Tibial artery (tissue), 4 donors: ENCODE results near the gene DOCK8.

Experiments used
- DNase-seq, 2 donors: peaks; one replicate each; pipeline ENCODE4 v3.0.0-alpha.2; 2019
- H3K27ac ChIP-seq, 2 donors: fragments of 200-600 bp; sonication (generic) in 1 of 2; 1 replicate in 1 of 2; 2 replicates in 1 of 2; pipeline ENCODE4 v1.5.1; 2018 to 2019; ENCODE audit warnings: mild to moderate bottlenecking in 1 of 2
- H3K27me3 ChIP-seq, 2 donors: fragments of 200-600 bp; sonication (generic) in 1 of 2; one replicate each; pipeline versions ENCODE4 v1.5.1 to v1.6.0; 2016 to 2019
- H3K36me3 ChIP-seq, 3 donors: fragments of 200-600 bp; sonication (generic) in 2 of 3; one replicate each; pipeline ENCODE4 v1.5.1; 2016 to 2019; ENCODE audit warnings: mild to moderate bottlenecking in 2 of 3
- H3K4me1 ChIP-seq, 4 donors: fragments of 200-600 bp; sonication (generic) in 2 of 4; 1 replicate in 3 of 4; 2 replicates in 1 of 4; pipeline ENCODE4 v1.5.1; 2016 to 2019
- H3K4me3 ChIP-seq, 2 donors: fragments of 200-600 bp; sonication (generic) in 1 of 2; 1 replicate in 1 of 2; 2 replicates in 1 of 2; pipeline ENCODE4 v1.5.1; 2018 to 2019; ENCODE audit warnings: mild to moderate bottlenecking in 2 of 2
- H3K9me3 ChIP-seq, 3 donors: fragments of 200-600 bp; sonication (generic) in 1 of 3; one replicate each; pipeline ENCODE4 v1.5.1; 2016 to 2019
- CTCF ChIP-seq, 2 experiments: fragments of 200-600 bp in 1 of 2; fragments of 450-650 bp in 1 of 2; IDR thresholded peaks; one replicate each; pipeline ENCODE4 v1.5.1; 2017 to 2019; ENCODE audit warnings: antibody characterized with exemption in 2 of 2, mild to moderate bottlenecking in 1 of 2, moderate library complexity in 1 of 2
- intact Hi-C: fragments of 100-400 bp; cut with DNase I; formaldehyde crosslinking; loops from one replicate; pipeline ENCODE4 v1.15.0; 2023; ENCODE audit warnings: low total_unique reads

Gene DOCK8

GRCh38 chr9:389758-390157 lies 175.1 kb downstream of the DOCK8 start:
- Histone ChIP-seq H3K4me1 (peaks cover 0 to 7% (median 2%) of the 10 kb centered on the region in 4 donors), H3K4me3 (no peak overlapping the region), H3K27me3 (no peaks in the 10 kb centered on the region), H3K27ac (no peak overlapping the region), H3K9me3 (no peaks in the 10 kb centered on the region), H3K36me3 (no peaks in the 10 kb centered on the region)
- intact Hi-C loops: loop anchor here (5.0 to 10.0 kb wide), 2 partner anchors 413 to 615 kb away; no protein-coding TSS in a partner anchor
- no peak for TF ChIP-seq CTCF (IDR thresholded peaks at IDR 0.05)
- no peak for DNase-seq

GRCh38 chr9:392077-392804 lies 177.6 kb downstream of the DOCK8 start:
- no peaks in the 10 kb centered on the region for H3K36me3 ChIP-seq
- H3K27me3 ChIP-seq: no peaks in the 10 kb centered on the region
- H3K9me3 ChIP-seq: no peaks in the 10 kb centered on the region
- H3K27ac ChIP-seq: no peak overlapping the region
- DNase-seq: no peak
- peaks cover 0 to 10% (median 3%) of the 10 kb centered on the region in 4 donors for H3K4me1 ChIP-seq
- H3K4me3 ChIP-seq: no peak overlapping the region
- TF ChIP-seq CTCF (IDR thresholded peaks at IDR 0.05): no peak
- intact Hi-C loops: loop anchor here (10.0 kb wide), 1 partner anchor 613 kb away; no protein-coding TSS in a partner anchor

GRCh38 chr9:394347-395052 lies 179.8 kb downstream of the DOCK8 start:
- peaks cover 0 to 6% (median 0%) of the 10 kb centered on the region in 3 donors for H3K36me3 ChIP-seq
- DNase-seq: no peak
- peaks cover 0 to 10% (median 3%) of the 10 kb centered on the region in 4 donors for H3K4me1 ChIP-seq
- no peak overlapping the region for H3K4me3 ChIP-seq
- intact Hi-C loops: loop anchor here (10.0 kb wide), 1 partner anchor 610 kb away; no protein-coding TSS in a partner anchor
- no peak for TF ChIP-seq CTCF (IDR thresholded peaks at IDR 0.05)
- no peaks in the 10 kb centered on the region for H3K27me3 ChIP-seq
- no peaks in the 10 kb centered on the region for H3K9me3 ChIP-seq
- H3K27ac ChIP-seq: no peak overlapping the region

- no peaks in the 10 kb centered on the region for H3K9me3 ChIP-seq
- H3K4me3 ChIP-seq: no peak overlapping the region
- no peak for DNase-seq
- peaks cover 0 to 10% (median 3%) of the 10 kb centered on the region in 4 donors for H3K4me1 ChIP-seq
- TF ChIP-seq CTCF (IDR thresholded peaks at IDR 0.05): no peak
- H3K27me3 ChIP-seq: no peaks in the 10 kb centered on the region
- intact Hi-C loops: loop anchor here (10.0 kb wide), 1 partner anchor 608 kb away; no protein-coding TSS in a partner anchor
- H3K36me3 ChIP-seq: peaks cover 0 to 18% (median 0%) of the 10 kb centered on the region in 3 donors
- H3K27ac ChIP-seq: no peak overlapping the region
Observed at GRCh38 chr9:396396-396795, 181.7 kb downstream of the DOCK8 start.

GRCh38 chr9:398085-398484 lies 183.4 kb downstream of the DOCK8 start:
- peaks cover 0 to 18% (median 0%) of the 10 kb centered on the region in 3 donors for H3K36me3 ChIP-seq
- intact Hi-C loops: loop anchor here (10.0 kb wide), 1 partner anchor 607 kb away; no protein-coding TSS in a partner anchor
- no peak for DNase-seq
- H3K27ac ChIP-seq: no peak overlapping the region
- no peak for TF ChIP-seq CTCF (IDR thresholded peaks at IDR 0.05)
- no peak overlapping the region for H3K4me3 ChIP-seq
- H3K9me3 ChIP-seq: no peaks in the 10 kb centered on the region
- H3K4me1 ChIP-seq: peaks cover 0 to 10% (median 3%) of the 10 kb centered on the region in 4 donors
- H3K27me3 ChIP-seq: no peaks in the 10 kb centered on the region
